ENCODE data around the gene EFCAB14.

DNA sequence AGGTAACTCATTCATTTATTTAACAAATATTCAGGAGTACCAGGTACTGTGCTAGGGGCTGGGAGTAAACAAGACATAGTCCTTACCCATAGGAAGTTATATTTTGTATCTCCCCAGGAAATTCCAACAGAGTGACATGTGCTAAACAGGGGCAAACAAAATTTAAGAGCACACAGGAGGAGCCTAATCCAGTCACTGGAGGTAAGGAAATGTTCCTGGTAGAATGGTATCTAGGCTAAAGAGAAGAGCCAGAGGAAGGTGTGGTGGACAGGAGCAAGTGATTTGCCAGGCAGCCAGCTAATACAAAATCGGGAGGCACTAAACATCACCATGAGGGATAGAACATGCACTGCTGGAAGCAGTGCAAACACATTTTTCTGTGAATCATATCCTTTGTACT lies 36.9 kb downstream of the EFCAB14 start:
- TF ChIP-seq, protein P1, sequence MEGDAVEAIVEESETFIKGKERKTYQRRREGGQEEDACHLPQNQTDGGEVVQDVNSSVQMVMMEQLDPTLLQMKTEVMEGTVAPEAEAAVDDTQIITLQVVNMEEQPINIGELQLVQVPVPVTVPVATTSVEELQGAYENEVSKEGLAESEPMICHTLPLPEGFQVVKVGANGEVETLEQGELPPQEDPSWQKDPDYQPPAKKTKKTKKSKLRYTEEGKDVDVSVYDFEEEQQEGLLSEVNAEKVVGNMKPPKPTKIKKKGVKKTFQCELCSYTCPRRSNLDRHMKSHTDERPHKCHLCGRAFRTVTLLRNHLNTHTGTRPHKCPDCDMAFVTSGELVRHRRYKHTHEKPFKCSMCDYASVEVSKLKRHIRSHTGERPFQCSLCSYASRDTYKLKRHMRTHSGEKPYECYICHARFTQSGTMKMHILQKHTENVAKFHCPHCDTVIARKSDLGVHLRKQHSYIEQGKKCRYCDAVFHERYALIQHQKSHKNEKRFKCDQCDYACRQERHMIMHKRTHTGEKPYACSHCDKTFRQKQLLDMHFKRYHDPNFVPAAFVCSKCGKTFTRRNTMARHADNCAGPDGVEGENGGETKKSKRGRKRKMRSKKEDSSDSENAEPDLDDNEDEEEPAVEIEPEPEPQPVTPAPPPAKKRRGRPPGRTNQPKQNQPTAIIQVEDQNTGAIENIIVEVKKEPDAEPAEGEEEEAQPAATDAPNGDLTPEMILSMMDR (conservative IDR thresholded peaks at IDR 0.05; ENCODE audit: low read depth in 2 of 2), result no peak
- TF ChIP-seq EZH2 (IDR thresholded peaks at IDR 0.05; ENCODE audit: low read depth, unreplicated experiment) (no peak), EZH2phosphoT487 (IDR thresholded peaks at IDR 0.05; ENCODE audit: unreplicated experiment) (no peak), POLR2AphosphoS5 (IDR thresholded peaks at IDR 0.05; ENCODE audit: low read depth) (no peak), ZNF114 (CRISPR knock-in tag; IDR thresholded peaks at IDR 0.05) (no peak), STAT1 (IDR thresholded peaks at IDR 0.05; ENCODE audit: unreplicated experiment) (no peak), JUNB (IDR thresholded peaks at IDR 0.05; ENCODE audit: unreplicated experiment) (no peak), CREB1 (CRISPR knock-in tag; IDR thresholded peaks at IDR 0.05; ENCODE audit: low read depth) (no peak), ZNF331 (CRISPR knock-in tag; IDR thresholded peaks at IDR 0.05; ENCODE audit: low read depth) (no peak), NANOG (IDR thresholded peaks at IDR 0.05; ENCODE audit: borderline replicate concordance) (no peak)
- TF ChIP-seq, protein P2, sequence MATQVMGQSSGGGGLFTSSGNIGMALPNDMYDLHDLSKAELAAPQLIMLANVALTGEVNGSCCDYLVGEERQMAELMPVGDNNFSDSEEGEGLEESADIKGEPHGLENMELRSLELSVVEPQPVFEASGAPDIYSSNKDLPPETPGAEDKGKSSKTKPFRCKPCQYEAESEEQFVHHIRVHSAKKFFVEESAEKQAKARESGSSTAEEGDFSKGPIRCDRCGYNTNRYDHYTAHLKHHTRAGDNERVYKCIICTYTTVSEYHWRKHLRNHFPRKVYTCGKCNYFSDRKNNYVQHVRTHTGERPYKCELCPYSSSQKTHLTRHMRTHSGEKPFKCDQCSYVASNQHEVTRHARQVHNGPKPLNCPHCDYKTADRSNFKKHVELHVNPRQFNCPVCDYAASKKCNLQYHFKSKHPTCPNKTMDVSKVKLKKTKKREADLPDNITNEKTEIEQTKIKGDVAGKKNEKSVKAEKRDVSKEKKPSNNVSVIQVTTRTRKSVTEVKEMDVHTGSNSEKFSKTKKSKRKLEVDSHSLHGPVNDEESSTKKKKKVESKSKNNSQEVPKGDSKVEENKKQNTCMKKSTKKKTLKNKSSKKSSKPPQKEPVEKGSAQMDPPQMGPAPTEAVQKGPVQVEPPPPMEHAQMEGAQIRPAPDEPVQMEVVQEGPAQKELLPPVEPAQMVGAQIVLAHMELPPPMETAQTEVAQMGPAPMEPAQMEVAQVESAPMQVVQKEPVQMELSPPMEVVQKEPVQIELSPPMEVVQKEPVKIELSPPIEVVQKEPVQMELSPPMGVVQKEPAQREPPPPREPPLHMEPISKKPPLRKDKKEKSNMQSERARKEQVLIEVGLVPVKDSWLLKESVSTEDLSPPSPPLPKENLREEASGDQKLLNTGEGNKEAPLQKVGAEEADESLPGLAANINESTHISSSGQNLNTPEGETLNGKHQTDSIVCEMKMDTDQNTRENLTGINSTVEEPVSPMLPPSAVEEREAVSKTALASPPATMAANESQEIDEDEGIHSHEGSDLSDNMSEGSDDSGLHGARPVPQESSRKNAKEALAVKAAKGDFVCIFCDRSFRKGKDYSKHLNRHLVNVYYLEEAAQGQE (IDR thresholded peaks at IDR 0.05; ENCODE audit: unreplicated experiment), result no peak
- TF ChIP-seq, protein P3, sequence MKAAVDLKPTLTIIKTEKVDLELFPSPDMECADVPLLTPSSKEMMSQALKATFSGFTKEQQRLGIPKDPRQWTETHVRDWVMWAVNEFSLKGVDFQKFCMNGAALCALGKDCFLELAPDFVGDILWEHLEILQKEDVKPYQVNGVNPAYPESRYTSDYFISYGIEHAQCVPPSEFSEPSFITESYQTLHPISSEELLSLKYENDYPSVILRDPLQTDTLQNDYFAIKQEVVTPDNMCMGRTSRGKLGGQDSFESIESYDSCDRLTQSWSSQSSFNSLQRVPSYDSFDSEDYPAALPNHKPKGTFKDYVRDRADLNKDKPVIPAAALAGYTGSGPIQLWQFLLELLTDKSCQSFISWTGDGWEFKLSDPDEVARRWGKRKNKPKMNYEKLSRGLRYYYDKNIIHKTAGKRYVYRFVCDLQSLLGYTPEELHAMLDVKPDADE (IDR thresholded peaks at IDR 0.05), result no peak
- TF ChIP-seq, protein P4, sequence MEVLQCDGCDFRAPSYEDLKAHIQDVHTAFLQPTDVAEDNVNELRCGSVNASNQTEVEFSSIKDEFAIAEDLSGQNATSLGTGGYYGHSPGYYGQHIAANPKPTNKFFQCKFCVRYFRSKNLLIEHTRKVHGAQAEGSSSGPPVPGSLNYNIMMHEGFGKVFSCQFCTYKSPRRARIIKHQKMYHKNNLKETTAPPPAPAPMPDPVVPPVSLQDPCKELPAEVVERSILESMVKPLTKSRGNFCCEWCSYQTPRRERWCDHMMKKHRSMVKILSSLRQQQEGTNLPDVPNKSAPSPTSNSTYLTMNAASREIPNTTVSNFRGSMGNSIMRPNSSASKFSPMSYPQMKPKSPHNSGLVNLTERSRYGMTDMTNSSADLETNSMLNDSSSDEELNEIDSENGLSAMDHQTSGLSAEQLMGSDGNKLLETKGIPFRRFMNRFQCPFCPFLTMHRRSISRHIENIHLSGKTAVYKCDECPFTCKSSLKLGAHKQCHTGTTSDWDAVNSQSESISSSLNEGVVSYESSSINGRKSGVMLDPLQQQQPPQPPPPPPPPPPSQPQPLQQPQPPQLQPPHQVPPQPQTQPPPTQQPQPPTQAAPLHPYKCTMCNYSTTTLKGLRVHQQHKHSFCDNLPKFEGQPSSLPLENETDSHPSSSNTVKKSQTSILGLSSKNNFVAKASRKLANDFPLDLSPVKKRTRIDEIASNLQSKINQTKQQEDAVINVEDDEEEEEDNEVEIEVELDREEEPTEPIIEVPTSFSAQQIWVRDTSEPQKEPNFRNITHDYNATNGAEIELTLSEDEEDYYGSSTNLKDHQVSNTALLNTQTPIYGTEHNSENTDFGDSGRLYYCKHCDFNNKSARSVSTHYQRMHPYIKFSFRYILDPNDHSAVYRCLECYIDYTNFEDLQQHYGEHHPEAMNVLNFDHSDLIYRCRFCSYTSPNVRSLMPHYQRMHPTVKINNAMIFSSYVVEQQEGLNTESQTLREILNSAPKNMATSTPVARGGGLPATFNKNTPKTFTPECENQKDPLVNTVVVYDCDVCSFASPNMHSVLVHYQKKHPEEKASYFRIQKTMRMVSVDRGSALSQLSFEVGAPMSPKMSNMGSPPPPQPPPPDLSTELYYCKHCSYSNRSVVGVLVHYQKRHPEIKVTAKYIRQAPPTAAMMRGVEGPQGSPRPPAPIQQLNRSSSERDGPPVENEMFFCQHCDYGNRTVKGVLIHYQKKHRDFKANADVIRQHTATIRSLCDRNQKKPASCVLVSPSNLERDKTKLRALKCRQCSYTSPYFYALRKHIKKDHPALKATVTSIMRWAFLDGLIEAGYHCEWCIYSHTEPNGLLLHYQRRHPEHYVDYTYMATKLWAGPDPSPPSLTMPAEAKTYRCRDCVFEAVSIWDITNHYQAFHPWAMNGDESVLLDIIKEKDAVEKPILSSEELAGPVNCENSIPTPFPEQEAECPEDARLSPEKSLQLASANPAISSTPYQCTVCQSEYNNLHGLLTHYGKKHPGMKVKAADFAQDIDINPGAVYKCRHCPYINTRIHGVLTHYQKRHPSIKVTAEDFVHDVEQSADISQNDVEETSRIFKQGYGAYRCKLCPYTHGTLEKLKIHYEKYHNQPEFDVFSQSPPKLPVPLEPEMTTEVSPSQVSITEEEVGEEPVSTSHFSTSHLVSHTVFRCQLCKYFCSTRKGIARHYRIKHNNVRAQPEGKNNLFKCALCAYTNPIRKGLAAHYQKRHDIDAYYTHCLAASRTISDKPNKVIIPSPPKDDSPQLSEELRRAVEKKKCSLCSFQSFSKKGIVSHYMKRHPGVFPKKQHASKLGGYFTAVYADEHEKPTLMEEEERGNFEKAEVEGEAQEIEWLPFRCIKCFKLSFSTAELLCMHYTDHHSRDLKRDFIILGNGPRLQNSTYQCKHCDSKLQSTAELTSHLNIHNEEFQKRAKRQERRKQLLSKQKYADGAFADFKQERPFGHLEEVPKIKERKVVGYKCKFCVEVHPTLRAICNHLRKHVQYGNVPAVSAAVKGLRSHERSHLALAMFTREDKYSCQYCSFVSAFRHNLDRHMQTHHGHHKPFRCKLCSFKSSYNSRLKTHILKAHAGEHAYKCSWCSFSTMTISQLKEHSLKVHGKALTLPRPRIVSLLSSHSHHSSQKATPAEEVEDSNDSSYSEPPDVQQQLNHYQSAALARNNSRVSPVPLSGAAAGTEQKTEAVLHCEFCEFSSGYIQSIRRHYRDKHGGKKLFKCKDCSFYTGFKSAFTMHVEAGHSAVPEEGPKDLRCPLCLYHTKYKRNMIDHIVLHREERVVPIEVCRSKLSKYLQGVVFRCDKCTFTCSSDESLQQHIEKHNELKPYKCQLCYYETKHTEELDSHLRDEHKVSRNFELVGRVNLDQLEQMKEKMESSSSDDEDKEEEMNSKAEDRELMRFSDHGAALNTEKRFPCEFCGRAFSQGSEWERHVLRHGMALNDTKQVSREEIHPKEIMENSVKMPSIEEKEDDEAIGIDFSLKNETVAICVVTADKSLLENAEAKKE (CRISPR knock-in tag; IDR thresholded peaks at IDR 0.05), result no peak
